Measurements from ENCODE around the gene SEMA6B. TPM values are rescaled to one million over a fixed set of nuclear protein-coding genes. Genes with fewer than 3 reads are reported as not detected.

SEMA6B gene
- polyA plus RNA-seq, 1 of the 3 experiments (the other 2 are of a cell fraction): 3.7 TPM

GRCh38 chr19:4521170-4521887, 38.2 kb downstream of the SEMA6B start:
- Histone ChIP-seq H3K9ac (no peak overlapping the region), H3K4me3 (ENCODE audit: low read depth in 2 of 2, low read length in 1 of 2) (no peak overlapping the region), H4K20me1 (ENCODE audit: insufficient read depth) (no peaks in the 10 kb centered on the region), H3K4me2 (no peak overlapping the region), H3K4me1 (ENCODE audit: control insufficient read depth in 1 of 2, insufficient read depth in 2 of 2, low read depth in 1 of 2, low read length in 1 of 2) (peaks cover 0 to 3% of the 10 kb centered on the region in 2 experiments; a peak in 1 of 4 replicates), H3K79me2 (ENCODE audit: insufficient read depth) (no peaks in the 10 kb centered on the region), H3K27me3 (ENCODE audit: insufficient read depth) (no peaks in the 10 kb centered on the region), H2AFZ (ENCODE audit: low read depth) (no peak overlapping the region), H3K27ac (ENCODE audit: low read depth in 2 of 2, low read length in 1 of 2) (no peak overlapping the region), H3K36me3 (replicated peaks in 1 of 2; ENCODE audit: control insufficient read depth in 1 of 2, insufficient read depth in 2 of 2, low read length in 1 of 2) (no peaks in the 10 kb centered on the region), H3K9me3 (no peaks in the 10 kb centered on the region), H3F3A (replicated peaks; ENCODE audit: insufficient read depth) (no peaks in the 10 kb centered on the region), H3K9me2 (no peaks in the 10 kb centered on the region)
- ChIA-PET POLR2A (no interaction called here), CTCF (interaction anchor here (0.6 to 7.2 kb wide), 5 partner anchors 12 to 115 kb away, joined by 3 to 78 read pairs (median 5); partner anchors contain the start of gene PLIN5)
- TF ChIP-seq RXRA (IDR thresholded peaks at IDR 0.05; ENCODE audit: borderline replicate concordance, low read depth): no peak
- TF ChIP-seq SMC3 (IDR thresholded peaks at IDR 0.05; ENCODE audit: low read depth, low read length): no peak
- no peak for TF ChIP-seq NFIC (IDR thresholded peaks at IDR 0.05; ENCODE audit: borderline replicate concordance)
- TF ChIP-seq TCF12 (IDR thresholded peaks at IDR 0.05): no peak
- WGBS (ENCODE audit: low lambda C conversion rate): 65% methylated on average over 7 of the region's 11 CpGs
- no peak for DNase-seq

- CTCF ChIA-PET: no interaction called here
- no peak overlapping the region for H3K9ac ChIP-seq
- 55% methylated on average over 8 of the region's 9 CpGs for WGBS (ENCODE audit: low lambda C conversion rate)
- DNase-seq: no peak
- H2AFZ ChIP-seq (ENCODE audit: low read depth): no peak overlapping the region
- H3K79me2 ChIP-seq (ENCODE audit: insufficient read depth): no peaks in the 10 kb centered on the region
- no peaks in the 10 kb centered on the region for H3K9me2 ChIP-seq
- peaks cover 0 to 3% of the 10 kb centered on the region in 2 experiments; a peak in 1 of 4 replicates for H3K4me1 ChIP-seq (ENCODE audit: control insufficient read depth in 1 of 2, insufficient read depth in 2 of 2, low read depth in 1 of 2, low read length in 1 of 2)
- no peaks in the 10 kb centered on the region for H3F3A ChIP-seq (replicated peaks; ENCODE audit: insufficient read depth)
- no peaks in the 10 kb centered on the region for H3K36me3 ChIP-seq (replicated peaks in 1 of 2; ENCODE audit: control insufficient read depth in 1 of 2, insufficient read depth in 2 of 2, low read length in 1 of 2)
- POLR2A ChIA-PET: no interaction called here
- no peak overlapping the region for H3K4me2 ChIP-seq
- no peaks in the 10 kb centered on the region for H3K27me3 ChIP-seq (ENCODE audit: insufficient read depth)
- no peak overlapping the region for H3K4me3 ChIP-seq (ENCODE audit: low read depth in 2 of 2, low read length in 1 of 2)
- TF ChIP-seq TCF12 (IDR thresholded peaks at IDR 0.05) (no peak), MAX (IDR thresholded peaks at IDR 0.05; ENCODE audit: low read depth) (no peak), JUND (IDR thresholded peaks at IDR 0.05) (no peak)
- H4K20me1 ChIP-seq (ENCODE audit: insufficient read depth): no peaks in the 10 kb centered on the region
- H3K27ac ChIP-seq (ENCODE audit: low read depth in 2 of 2, low read length in 1 of 2): no peak overlapping the region
- H3K9me3 ChIP-seq: no peaks in the 10 kb centered on the region
These were observed 39.8 kb downstream of the SEMA6B start for GRCh38 chr19:4519521-4520277.

- no peak overlapping the region for H3K4me3 ChIP-seq (ENCODE audit: low read depth in 2 of 2, low read length in 1 of 2)
- no peak overlapping the region for H3K4me2 ChIP-seq
- CTCF ChIA-PET: no interaction called here
- H3K4me1 ChIP-seq (ENCODE audit: control insufficient read depth in 1 of 2, insufficient read depth in 2 of 2, low read depth in 1 of 2, low read length in 1 of 2): peaks cover 0 to 3% of the 10 kb centered on the region in 2 experiments; a peak in 1 of 4 replicates
- no peaks in the 10 kb centered on the region for H3K79me2 ChIP-seq (ENCODE audit: insufficient read depth)
- no peak overlapping the region for H2AFZ ChIP-seq (ENCODE audit: low read depth)
- no peaks in the 10 kb centered on the region for H4K20me1 ChIP-seq (ENCODE audit: insufficient read depth)
- no peaks in the 10 kb centered on the region for H3K27me3 ChIP-seq (ENCODE audit: insufficient read depth)
- no peak overlapping the region for H3K9ac ChIP-seq
- no peaks in the 10 kb centered on the region for H3K9me3 ChIP-seq
- DNase-seq: no peak
- no peaks in the 10 kb centered on the region for H3K9me2 ChIP-seq
- H3K27ac ChIP-seq (ENCODE audit: low read depth in 2 of 2, low read length in 1 of 2): no peak overlapping the region
- H3F3A ChIP-seq (replicated peaks; ENCODE audit: insufficient read depth): no peaks in the 10 kb centered on the region
- no peaks in the 10 kb centered on the region for H3K36me3 ChIP-seq (replicated peaks in 1 of 2; ENCODE audit: control insufficient read depth in 1 of 2, insufficient read depth in 2 of 2, low read length in 1 of 2)
- TF ChIP-seq RXRA (IDR thresholded peaks at IDR 0.05; ENCODE audit: borderline replicate concordance, low read depth) (no peak), MEF2A (IDR thresholded peaks at IDR 0.05; ENCODE audit: borderline replicate concordance, low read depth) (no peak), SMC3 (IDR thresholded peaks at IDR 0.05; ENCODE audit: low read depth, low read length) (no peak), USF2 (IDR thresholded peaks at IDR 0.05; ENCODE audit: borderline replicate concordance, low read depth, low read length) (no peak), NFIC (IDR thresholded peaks at IDR 0.05; ENCODE audit: borderline replicate concordance) (no peak), RAD21 (IDR thresholded peaks at IDR 0.05; ENCODE audit: low read length) (no peak), POLR2AphosphoS5 (IDR thresholded peaks at IDR 0.05; ENCODE audit: low read depth, low read length) (no peak), FOXJ3 (CRISPR knock-in tag; IDR thresholded peaks at IDR 0.05) (no peak), TAF1 (IDR thresholded peaks at IDR 0.05; ENCODE audit: borderline replicate concordance, low read depth, low read length) (no peak), JUND (IDR thresholded peaks at IDR 0.05) (no peak), CHD2 (IDR thresholded peaks at IDR 0.05; ENCODE audit: low read length, partially characterized antibody) (no peak), TEAD4 (IDR thresholded peaks at IDR 0.05; ENCODE audit: borderline replicate concordance, insufficient read depth) (no peak), EP300 (IDR thresholded peaks at IDR 0.05; ENCODE audit: borderline replicate concordance in 1 of 2, low read depth in 1 of 2, low read length in 1 of 2) (no peak)
- 87% methylated on average over 3 of the region's 6 CpGs for WGBS (ENCODE audit: low lambda C conversion rate)
- POLR2A ChIA-PET: no interaction called here
These were observed 40.4 kb downstream of the SEMA6B start for GRCh38 chr19:4519172-4519496.
